ENCODE results near the gene NRL. TPM values are rescaled to one million over a fixed set of nuclear protein-coding genes. Genes with fewer than 3 reads are reported as not detected.
A peak's percentile ranks its signal among the peaks of the same experiment; 100 is the strongest.

NRL gene
- total RNA-seq, 4 donors from 2014 or later: 2.1 to 11.7 (median 8.4) TPM

- Histone ChIP-seq H3K9me3 (no peaks in the 10 kb centered on the region), H3K27ac (peak within 1 kb of the TSS; percentile 92 to 99 (median 94)), H3K27me3 (no peaks in the 10 kb centered on the region), H3K36me3 (peaks cover 0 to 8% of the 10 kb centered on the region in 2 donors), H3K4me1 (peaks cover 10 to 29% of the 10 kb centered on the region in 2 donors), H3K4me3 (replicated peaks in 1 of 3) (peak within 1 kb of the TSS; percentile 52 to 88 (median 79))
- peak; percentile 97 to 98 for DNase-seq
- TF ChIP-seq, protein P1, sequence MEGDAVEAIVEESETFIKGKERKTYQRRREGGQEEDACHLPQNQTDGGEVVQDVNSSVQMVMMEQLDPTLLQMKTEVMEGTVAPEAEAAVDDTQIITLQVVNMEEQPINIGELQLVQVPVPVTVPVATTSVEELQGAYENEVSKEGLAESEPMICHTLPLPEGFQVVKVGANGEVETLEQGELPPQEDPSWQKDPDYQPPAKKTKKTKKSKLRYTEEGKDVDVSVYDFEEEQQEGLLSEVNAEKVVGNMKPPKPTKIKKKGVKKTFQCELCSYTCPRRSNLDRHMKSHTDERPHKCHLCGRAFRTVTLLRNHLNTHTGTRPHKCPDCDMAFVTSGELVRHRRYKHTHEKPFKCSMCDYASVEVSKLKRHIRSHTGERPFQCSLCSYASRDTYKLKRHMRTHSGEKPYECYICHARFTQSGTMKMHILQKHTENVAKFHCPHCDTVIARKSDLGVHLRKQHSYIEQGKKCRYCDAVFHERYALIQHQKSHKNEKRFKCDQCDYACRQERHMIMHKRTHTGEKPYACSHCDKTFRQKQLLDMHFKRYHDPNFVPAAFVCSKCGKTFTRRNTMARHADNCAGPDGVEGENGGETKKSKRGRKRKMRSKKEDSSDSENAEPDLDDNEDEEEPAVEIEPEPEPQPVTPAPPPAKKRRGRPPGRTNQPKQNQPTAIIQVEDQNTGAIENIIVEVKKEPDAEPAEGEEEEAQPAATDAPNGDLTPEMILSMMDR (IDR thresholded peaks at IDR 0.05): peak in 3 of 6 experiments; percentile 7 to 23 (median 14)
- TF ChIP-seq POLR2A (IDR thresholded peaks at IDR 0.05): peak; percentile 77 to 90
- WGBS, 2 donors: 1% methylated on average over 38 to 57 of the region's 68 CpGs
- intact Hi-C loops (cut with DNase I): no loop called here
Observed at GRCh38 chr14:24093901-24094840, 20.6 kb downstream of the NRL start, which contains the start of gene PCK2. TSS of gene PCK2 (plus strand) at chr14:24094311. CDS start at chr14:24094406, 95 bp downstream.

GRCh38 chr14:24093207-24093900 is 21.4 kb downstream of the NRL start:
- peaks cover 10 to 29% of the 10 kb centered on the region in 2 donors for H3K4me1 ChIP-seq
- peaks cover 0 to 5% of the 10 kb centered on the region in 2 donors for H3K36me3 ChIP-seq
- DNase-seq: peak; percentile 29 to 36
- 67 to 75% methylated on average over 19 of the region's 19 CpGs for WGBS, 2 donors
- intact Hi-C loops (cut with DNase I): no loop called here
- TF ChIP-seq POLR2A (IDR thresholded peaks at IDR 0.05): no peak
- TF ChIP-seq, protein P1 (IDR thresholded peaks at IDR 0.05): peak in 1 of 6 experiments; percentile 13
- no peaks in the 10 kb centered on the region for H3K9me3 ChIP-seq
- H3K27ac ChIP-seq: peak overlapping the region; percentile 92 to 99 (median 94)
- H3K4me3 ChIP-seq (replicated peaks in 1 of 3): peak overlapping the region in 1 of 3 donors; percentile 88
- H3K27me3 ChIP-seq: no peaks in the 10 kb centered on the region

DNA sequence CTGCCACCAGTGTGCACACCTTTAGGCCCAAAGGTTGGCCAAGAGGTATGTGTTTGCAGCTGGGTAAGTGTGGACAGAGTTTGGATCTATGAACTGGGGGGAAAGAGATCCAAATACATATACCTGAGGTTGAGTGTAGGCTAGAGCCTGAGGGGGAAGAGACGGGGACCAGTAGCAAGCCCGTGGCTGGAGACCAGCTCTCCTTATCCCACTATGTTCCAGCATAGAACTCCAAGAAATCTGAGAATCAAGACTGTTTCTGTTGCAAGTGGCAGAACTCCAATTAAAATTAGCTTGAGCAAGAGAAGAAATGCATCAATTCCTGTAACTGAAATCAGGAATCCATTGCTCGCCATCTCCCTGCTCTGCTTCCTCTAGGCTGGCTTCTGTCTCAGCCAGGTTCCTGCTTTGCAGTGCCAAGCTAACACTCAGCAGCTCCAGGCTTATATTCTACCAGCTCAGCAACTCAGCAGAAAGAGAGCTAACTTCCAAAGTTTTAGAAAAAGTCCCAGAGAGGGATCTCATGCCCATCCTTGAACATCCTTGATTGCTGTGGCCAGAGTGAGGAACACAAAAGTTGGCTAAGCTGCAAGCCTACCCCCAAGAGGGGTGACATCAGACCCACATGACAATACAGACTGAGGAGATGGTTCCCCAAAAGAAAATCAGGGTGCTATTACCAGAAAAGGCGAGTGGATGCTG is 22.1 kb downstream of the NRL start:
- Histone ChIP-seq H3K36me3 (no peaks in the 10 kb centered on the region), H3K9me3 (no peaks in the 10 kb centered on the region), H3K4me3 (replicated peaks in 1 of 3) (no peak overlapping the region), H3K27me3 (no peaks in the 10 kb centered on the region), H3K4me1 (peaks cover 10 to 29% of the 10 kb centered on the region in 2 donors), H3K27ac (peak overlapping the region in 2 of 3 donors; percentile 94 to 99)
- intact Hi-C loops (cut with DNase I): no loop called here
- 83 to 89% methylated on average over 4 of the region's 4 CpGs for WGBS, 2 donors
- TF ChIP-seq, protein P1 (IDR thresholded peaks at IDR 0.05): no peak
- TF ChIP-seq POLR2A (IDR thresholded peaks at IDR 0.05): no peak
- no peak for DNase-seq

DNA sequence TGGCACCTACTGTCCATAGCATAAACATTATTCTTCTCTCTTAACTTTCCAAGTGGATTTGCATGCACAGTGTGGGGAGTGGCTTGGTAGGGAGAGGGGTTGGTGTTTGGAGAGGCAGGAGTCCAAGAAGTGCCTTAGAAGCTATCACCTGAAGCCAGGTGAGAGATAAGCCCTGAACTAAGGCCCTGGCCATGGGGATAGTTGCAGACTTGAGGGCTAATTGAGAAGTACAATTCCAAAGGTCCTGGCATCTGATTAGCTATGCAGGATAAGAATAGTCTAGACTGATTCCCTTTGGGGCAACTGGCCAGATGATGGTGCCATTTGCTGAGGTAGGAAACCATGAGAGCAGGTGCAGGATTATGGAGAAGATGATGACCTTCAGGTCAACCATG is 22.6 kb downstream of the NRL start:
- Histone ChIP-seq H3K27me3 (no peaks in the 10 kb centered on the region), H3K36me3 (no peaks in the 10 kb centered on the region), H3K9me3 (no peaks in the 10 kb centered on the region), H3K4me3 (replicated peaks in 1 of 3) (no peak overlapping the region), H3K4me1 (peaks cover 10 to 29% of the 10 kb centered on the region in 2 donors), H3K27ac (no peak overlapping the region)
- no peak for DNase-seq
- TF ChIP-seq, protein P1 (IDR thresholded peaks at IDR 0.05): no peak
- TF ChIP-seq POLR2A (IDR thresholded peaks at IDR 0.05): no peak
- intact Hi-C loops (cut with DNase I): no loop called here
